HG03135 (cell line): Measurements from ENCODE around the gene RPAP3.
A peak's percentile ranks its signal among the peaks of the same experiment; 100 is the strongest.

ENCODE experiments used
- ATAC-seq: cut with Tn5 transposase; IDR thresholded peaks from one replicate; pipeline ENCODE4 v1.9.1; 2021; ENCODE audit warnings: mild to moderate bottlenecking, moderate library complexity; ENCODE audit not compliant: unreplicated experiment

RPAP3 gene

GRCh38 chr12:47705566-47706425 lies at the start of gene RPAP3:
TSS of gene RPAP3 (minus strand) at chr12:47706030. CDS start at chr12:47702840, 3,190 bp downstream.
- peak; percentile 81 for ATAC-seq

GRCh38 chr12:47754881-47755280 lies 49.1 kb upstream of the RPAP3 start:
- ATAC-seq = no peak

DNA sequence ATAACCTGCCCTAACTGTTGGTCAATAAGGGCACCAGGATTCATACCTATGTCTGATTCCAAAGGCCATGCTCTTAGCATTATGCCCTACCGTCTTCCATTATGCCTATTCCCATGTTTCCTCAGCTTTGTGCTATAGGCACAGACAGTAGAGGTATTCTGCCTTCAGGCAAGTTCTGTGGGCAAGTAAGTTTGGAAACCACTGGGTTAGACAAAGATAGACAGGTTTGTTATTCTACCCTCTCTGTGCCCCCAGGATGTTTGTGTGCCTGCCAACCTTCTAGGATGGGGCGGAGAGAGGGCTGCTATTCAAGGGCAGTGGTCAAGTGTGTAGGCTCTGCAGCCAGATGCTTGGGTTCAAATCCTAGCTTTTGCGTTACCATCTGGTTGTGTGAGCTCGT lies 48.3 kb upstream of the RPAP3 start:
- ATAC-seq = no peak

DNA sequence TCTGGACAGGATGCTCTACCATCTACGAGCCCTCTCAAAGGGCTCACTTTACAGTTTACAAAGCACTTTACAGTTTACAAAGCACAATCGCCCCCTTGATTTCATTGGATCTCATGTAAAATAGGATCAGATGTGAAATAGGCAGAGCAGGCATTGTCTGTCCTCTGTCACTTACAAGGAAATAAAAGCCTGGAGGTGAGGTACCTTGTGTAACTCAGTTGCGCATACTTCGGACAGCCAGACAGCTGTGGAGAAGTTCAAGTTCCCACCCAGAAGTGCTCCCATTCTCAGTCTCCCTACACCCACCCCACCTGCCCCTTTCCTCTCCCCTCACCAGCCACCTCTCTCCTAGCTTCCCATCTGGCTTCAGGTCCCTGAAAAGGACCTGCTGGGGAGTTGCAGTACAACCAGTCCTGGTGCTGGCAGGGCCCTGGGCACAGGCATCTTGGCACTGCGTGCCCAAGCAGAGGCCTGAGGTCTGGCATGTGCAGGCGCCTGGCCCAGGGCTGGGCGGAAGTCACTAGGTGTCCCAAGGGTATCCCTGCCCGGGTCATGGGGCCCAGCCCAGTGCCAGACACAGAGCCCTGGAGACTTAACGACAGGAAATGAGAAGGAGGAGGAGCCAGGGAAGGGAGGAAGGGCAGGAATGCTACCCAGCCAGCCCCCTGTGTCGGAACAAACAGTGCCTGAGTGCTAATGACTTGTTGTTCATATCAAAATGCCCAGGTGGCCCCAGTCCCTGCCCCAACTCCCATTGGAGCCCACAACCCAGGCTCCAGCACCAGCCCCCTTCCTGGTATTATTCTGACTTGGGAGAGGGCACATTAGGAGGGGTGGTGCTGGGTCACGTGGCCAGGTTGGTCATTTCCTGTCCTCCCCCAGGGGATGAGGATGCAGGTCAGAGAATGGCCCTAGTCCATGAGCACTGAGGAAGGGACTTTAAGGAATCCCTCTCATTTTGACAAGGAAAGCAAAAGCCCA lies 47.5 kb upstream of the RPAP3 start:
- no peak for ATAC-seq

GRCh38 chr12:47752552-47752951 lies 46.7 kb upstream of the RPAP3 start:
- no peak for ATAC-seq

- no peak for ATAC-seq
Measured at GRCh38 chr12:47752121-47752520, 46.3 kb upstream of the RPAP3 start.

DNA sequence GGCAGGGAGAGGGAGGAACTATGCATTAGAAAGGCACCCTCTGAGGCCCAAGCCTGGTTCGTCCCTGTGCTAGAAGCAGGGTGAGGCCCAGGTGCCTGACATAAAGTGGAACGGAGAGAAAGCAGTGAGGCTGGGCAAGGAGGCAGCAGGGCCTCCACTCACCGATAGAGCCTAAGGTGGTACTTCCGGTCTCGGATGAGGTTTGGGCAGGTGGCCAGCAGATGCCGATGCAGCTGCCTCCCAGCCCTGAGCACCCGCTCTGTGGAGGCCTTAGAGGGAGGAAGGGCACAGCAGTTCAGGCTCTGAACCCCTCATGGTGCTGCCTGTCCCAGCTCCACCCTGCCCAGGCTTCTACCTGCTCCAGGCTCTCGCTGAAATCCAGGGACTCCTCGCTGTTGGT lies 45.7 kb upstream of the RPAP3 start:
- ATAC-seq = no peak

DNA sequence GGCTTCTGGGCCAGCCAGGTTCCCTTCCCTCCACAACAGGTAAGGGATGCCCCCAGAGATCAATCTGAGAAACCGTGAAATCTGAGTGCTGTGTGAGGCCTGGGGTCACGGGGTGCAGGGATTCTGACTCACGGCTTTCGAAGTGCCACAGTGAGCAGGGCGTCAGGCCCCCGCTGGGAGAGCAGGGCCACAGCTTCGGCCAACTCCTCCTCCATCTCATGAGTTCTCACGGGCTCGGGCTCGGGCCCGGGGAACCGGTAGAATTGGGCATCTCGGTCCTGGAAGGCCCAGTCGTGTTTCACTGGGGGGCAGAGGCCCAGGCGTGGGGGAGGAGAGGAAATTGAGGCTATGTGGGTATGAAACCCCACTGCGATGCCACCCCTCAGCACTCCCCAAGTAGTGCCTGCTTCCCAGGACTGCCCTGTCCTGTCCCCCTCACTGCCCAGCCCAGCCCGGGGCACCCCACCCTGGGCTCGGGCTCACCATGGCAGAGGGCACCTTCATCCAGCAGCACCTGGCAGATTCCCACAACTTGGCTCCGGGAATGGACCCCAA lies 45.2 kb upstream of the RPAP3 start:
- no peak for ATAC-seq

DNA sequence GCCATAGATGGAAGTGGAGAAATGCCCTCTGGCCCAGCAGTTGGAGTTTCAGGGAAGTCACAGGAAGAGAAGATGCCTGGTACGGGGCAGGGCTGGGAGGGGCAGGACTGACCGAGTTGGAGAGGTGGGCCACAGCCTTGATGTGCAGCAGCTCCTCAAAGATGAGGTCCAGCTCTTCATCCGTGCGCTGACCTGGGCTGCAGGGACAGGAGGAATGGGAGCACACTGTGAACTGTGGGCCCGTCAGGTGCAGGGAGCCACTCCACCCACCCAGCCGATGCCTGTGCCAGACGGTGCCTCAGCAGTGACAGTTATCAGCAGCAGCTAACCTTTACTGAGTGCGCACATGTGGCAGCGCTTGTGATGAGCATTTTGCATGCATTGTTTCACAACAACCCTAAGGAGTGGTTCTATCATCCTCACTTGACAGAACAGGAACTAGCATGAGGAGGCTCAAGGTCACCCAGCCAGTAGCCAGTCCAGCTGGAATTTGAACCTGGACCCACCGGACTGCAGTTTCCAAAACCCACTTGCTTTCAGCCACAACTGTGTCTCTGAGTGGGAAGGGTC lies 44.5 kb upstream of the RPAP3 start:
- no peak for ATAC-seq

- ATAC-seq = no peak
Measured at GRCh38 chr12:47748899-47749298, 43.1 kb upstream of the RPAP3 start.

DNA sequence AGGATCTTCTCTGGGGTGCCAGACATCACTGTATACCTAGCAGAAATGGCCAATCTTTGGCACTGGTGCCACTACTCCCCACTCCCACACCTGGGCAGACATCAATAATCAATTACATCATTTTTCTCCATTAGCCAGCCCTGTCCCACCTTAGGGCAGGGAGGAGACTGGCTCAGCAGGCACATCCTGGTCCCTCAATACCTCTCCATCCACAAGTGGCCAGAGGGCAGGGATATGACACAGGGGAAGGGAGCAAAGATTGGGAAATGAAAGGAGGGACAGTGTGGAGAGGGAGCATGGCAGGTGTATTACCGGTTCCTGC lies 42.6 kb upstream of the RPAP3 start:
- ATAC-seq = no peak

DNA sequence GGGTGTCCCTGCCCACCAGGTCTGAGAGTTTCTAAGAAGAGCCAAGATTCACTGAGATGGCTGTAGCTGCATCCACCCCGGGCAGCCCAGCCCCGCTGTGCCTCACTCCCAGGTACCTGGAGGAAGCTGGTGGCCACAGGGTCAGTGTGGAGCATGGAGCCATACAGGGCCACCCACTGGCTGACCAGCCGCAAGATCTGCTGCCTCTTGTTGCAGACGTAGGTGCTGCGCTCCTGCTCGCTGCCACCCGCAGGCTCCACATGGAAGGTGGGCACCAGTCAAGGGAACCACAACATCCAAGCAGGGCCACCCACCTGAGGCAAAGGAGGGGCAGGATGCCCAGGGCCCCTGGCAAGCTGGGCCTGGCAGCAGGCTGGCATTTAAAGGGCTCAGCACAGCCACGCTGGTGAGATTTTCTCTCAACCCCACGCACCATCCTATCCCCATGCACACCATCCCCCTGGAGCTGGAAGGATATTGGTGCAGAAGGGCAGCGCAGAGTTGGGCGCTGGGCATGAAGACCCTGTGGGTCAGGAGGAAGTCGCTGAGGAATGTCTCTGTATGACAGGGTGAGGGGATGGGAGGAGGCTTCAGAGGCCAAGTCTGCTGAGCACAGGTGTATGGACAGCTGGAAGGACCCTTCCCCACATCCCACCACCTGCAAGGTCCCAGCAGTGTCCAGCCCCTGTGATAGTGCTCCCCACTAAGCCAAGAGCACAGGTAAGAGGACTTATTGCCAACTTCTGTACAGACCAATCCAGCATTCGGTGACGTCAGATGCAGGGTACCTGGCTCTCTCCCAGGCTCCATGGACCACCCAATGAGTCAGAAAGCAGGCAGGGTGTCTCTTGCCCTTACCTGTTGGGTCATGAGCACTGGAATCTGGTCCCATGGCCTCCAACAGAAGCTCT lies 42.0 kb upstream of the RPAP3 start:
- ATAC-seq = no peak

- ATAC-seq = no peak
Measured at GRCh38 chr12:47747126-47747525, 41.3 kb upstream of the RPAP3 start.

DNA sequence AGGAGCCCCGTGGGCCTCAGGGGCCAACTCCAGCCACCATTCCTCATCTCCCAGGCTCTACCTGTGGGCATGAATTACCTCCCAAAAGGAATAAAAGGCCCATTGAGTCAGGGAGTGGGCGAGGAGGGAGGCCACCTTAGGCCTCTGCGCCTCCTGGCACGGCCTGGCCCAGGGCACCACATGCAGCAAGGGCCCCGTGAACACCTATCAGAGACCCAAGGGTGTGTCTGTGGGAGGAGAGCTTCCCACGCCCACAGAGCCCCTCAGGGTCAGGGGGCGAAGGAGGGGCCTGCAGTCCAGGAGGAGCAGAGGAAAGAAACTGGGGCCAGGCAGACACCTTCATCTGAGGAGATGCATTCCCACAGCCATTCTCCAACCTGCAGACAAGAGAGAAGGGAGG lies 40.7 kb upstream of the RPAP3 start:
- ATAC-seq = no peak

DNA sequence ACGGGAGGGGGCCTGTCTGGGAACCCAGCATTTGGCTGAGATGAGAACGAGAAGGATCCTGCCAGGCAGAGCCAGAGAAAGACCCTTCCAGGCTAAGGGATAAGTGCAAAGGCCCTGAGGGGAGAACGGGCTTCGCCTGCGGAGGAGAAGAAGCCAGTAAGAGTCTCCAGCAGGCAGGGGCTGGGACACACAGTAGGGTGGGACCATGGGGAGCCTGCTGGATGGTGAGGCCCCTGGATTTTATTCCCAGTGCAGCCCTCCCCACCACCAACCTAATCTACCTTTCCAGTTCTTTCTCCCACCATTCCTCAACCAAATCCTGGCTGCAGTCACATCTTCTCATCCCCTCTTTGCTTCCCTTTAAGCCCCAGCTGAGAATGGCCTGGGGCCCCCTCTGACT lies 40.2 kb upstream of the RPAP3 start:
- ATAC-seq = no peak

DNA sequence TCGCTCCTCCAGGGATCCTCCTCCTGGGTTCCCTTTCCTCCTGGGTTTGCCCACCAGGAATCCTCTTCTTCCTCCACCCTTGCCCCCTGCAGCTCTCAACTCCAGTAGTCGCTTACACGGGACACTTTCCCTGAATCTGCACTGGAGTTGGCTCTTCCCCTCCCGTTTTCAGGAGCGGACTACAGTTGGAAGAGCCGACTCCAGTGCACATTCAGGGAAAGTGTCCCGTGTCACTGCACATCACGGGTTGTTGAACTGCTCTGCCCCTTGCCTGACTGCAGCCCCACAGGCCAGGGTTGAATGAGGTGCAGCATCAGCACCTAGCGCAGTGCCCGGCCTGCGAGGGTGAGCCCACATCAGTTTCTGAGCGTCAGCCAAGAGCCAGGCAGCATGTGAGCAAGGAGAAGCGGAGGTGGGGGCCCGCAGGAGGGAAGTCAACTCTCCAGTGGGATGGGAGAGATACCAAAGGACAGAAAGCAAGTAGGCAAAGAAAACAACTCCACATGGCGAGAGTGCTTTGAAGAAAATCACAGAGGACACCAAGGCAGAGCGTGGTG lies 39.7 kb upstream of the RPAP3 start:
- no peak for ATAC-seq

DNA sequence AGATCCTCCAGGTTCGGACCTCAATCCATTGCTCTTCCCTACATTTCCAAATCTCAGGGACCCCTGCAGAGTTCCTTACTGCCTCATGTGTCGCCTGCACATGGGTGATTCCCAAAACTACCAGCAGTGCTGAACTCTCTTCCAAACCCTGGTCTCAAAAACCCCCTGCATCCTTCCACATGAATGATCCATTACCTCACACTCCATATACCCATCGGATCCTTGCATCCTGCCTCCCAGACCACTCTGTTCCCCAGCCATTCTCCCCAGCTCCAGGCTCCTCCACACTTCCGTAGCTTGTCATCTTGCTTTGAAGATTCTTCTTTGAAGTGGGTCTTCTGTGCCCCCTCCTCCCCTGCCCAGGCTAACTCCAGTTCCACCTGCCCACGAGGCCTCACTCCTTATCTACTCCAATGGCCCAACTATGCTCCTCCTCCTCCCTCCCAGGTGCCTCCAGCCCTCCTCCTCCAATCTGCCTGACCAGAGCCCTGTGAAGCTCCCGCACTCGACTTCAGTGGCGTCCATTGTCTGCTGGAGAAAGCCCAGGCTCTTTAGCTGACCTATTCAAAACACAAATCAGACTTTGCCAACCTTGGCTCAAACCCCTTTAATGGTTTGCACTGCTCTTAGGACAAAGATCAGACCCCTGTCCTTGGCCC lies 39.1 kb upstream of the RPAP3 start:
- no peak for ATAC-seq

DNA sequence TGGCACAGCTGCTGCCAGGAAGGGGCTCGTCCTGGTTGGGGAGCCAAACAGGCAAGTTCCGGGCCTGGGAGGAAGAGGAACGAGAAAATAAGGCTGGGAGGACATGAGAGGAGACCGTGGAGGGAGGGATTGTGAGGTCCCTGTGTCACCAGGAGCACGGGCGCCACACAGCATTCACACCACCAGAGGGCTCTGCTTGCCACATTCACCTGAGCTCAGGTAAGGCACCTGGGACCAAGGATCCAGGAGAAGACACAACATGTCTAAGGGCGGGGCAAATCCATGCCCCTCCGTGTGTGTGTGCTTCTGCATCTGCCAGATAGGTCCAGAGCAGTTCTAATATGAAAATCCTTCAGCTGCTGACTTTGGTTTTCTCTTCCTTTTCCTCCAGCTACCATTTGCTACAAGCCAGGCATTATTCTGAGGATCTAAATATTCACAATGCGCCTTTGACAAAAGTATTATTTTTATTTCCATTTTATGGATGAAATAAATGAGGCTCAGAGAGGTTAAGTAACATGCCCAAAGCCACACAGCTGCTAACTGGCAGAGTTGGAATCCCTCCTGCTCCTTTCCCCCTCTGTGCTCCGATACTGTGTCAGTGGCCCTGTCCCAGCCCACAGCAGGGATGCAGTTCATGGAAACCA lies 38.3 kb upstream of the RPAP3 start:
- no peak for ATAC-seq

- no peak for ATAC-seq
Measured at GRCh38 chr12:47743311-47743860, 37.6 kb upstream of the RPAP3 start.
